Measurements from ENCODE around the gene TUBA3D.
"Not testable (repeated sequence)": the region's sequence is repeated elsewhere in the genome, so short reads cannot be mapped to it uniquely, and the experiment has no call there.

TUBA3D gene

DNA sequence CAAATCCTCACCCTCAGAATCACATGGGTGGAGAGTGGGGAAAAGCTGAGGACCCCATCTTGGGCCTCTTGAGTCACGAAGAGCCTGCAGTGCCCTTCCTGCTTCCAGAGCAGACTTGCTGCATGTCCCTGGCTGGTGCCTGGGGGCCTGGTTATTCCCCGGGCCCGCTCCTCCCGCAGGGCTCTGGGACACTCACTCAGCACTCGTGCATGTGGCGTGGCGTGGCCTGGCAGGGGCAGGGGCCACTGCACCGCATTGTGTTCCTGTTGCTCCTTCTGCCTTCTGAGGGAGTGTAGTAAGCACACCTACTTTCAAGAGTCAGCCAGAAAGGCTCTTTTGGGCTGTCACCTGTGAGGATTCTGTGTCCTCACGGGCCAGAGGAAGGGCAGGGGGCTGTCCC is 33.7 kb downstream of the TUBA3D start:
- Histone ChIP-seq H3K4me3 (no peak overlapping the region), H3K9ac (ENCODE audit: insufficient read length) (no peak overlapping the region), H3K27ac (no peak overlapping the region), H3K36me3 (ENCODE audit: insufficient read depth, low read length) (peaks cover 39% of the 10 kb centered on the region; the same call in 1 of the 2 replicates), H3K9me3 (ENCODE audit: low read depth, low read length) (no peaks in the 10 kb centered on the region)
- TF ChIP-seq POLR2AphosphoS5 (IDR thresholded peaks at IDR 0.05; ENCODE audit: borderline replicate concordance, low read depth, low read length) (no peak), EZH2 (IDR thresholded peaks at IDR 0.05) (no peak), FOXP2 (optimal IDR thresholded peaks at IDR 0.05; ENCODE audit: control extremely low read depth, extremely low read length, insufficient read depth) (no peak)
- no peak for DNase-seq (ENCODE audit: low read depth, low spot score)

DNA sequence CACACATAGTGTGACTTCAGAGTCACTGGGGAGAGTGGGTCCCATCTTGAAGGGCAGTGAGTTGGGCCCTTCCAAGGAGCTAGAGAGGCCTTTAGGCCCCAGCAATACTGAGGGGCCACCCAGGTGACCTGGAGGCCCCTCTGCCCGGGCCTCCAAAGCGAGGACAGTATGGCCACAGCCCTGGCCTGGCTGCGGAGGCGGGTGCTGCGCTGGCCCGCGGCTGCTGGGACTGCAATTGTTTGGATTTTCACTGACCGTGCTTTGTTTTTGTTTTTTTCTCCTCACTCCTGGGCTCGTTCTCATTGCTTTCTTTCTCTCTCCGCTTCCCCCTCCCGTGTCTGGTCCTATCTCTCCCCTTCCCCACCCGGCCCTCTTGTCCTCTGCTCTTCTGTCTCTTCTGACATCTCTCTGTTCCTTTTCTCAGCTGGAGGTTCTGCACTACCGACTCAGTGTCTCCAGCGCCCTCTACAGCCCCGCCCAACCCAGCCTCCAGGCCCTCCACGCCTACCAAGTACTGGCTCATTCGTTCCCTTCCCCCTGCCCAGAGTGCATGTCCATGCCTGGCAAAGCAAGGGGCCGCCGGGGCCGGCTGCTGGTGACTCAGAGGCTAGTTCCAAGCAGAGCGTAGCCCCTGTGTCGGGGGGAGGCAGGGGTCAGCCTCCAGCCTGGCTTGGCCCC is 35.5 kb downstream of the TUBA3D start:
- H3K9ac ChIP-seq (ENCODE audit: insufficient read length); DNase-seq (ENCODE audit: low read depth, low spot score); H3K4me3 ChIP-seq; H3K27ac ChIP-seq; H3K9me3 ChIP-seq (ENCODE audit: low read depth, low read length): not testable (repeated sequence)
- peaks cover 24% of the 10 kb centered on the region; the same call in 1 of the 2 replicates for H3K36me3 ChIP-seq (ENCODE audit: insufficient read depth, low read length)

DNA sequence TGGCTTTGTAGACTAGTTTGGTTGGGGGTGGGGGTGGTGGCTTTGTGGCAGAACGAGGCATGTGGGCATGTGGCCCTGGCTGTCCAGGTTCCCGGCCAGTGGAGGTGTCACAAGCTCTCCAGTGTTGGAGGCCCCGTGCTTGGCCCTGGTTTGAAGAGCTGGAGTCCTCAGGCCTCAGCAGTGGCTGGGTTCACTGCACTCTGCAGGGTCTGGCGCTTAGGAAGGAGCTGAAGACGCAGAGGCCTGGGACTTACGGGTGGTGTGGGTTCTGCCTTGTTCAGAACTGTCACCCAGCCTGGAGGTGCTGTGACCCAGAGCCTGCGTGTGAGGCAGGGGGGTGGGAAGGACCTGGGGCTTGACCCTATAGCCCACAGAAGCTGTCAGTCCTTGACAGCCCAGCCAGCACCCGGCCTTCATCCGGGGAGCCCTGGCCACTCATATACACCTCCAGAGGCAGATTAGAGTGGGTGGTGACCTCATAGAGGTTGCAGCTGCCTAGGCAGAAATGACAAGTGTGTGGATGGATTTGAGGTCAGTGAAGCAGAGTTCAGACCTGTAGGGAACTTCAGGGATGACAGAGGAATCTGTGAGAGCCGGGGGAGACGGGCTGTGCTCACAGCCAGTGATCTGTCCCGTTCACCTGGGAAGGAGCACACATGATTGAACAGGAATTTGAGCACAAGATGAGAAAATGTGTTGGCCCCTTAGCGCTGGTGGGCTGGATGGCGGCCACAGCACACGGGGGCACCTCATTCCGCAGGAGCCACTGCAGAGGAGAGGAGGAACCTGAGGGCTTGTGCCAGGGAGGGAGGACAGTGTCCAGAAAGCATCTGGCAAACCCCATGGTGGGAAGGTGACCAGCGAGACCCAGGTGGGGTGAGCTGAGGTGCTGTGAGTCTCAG is 36.3 kb downstream of the TUBA3D start:
- H3K36me3 ChIP-seq (ENCODE audit: insufficient read depth, low read length): peaks cover 16% of the 10 kb centered on the region; the same call in 1 of the 2 replicates
- H3K4me3 ChIP-seq; H3K9me3 ChIP-seq (ENCODE audit: low read depth, low read length): not testable (repeated sequence)

DNA sequence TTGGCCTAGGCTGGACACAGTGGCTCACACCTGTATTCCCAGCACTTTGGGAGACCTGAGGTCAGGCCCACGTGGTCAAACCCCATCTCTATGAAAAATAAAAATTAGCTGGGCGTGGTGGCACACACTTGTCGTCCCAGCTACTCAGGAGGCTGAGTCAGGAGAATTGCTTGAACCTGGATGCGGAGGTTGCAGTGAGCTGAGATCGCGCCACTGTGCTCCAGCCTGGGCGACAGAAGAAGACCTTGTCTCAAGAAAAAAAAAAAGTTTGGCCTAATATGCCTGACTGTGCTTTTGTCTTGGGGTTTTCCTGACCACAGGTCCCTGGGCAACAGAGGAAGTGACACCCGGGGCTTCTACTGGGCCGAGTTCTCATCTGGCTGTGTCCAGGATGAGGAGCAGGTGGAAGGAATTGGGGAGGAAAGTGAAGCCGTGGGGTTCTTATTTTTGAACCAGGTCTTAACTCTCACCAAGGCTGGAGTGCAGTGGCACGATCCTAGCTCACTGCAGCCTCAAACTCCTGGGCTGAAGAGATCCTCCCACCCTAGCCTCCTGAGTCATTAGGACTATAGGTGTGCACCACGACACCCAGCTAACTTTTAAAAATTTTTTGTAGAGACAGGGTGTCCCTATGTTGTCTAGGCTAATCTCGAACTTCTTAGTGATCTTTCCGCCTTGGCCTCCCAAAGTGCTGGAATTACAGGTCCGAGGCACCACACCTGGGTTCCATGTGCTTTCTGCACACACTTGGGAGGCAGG is 38.7 kb downstream of the TUBA3D start:
- not testable (repeated sequence) for H3K9me3 ChIP-seq (ENCODE audit: low read depth, low read length); H3K4me3 ChIP-seq; H3K27ac ChIP-seq; DNase-seq (ENCODE audit: low read depth, low spot score); H3K36me3 ChIP-seq (ENCODE audit: insufficient read depth, low read length); H3K9ac ChIP-seq (ENCODE audit: insufficient read length)

More for the DNA sequence above, 36.3 kb downstream of the TUBA3D start:
- not testable (repeated sequence) for H3K9ac ChIP-seq (ENCODE audit: insufficient read length); H3K27ac ChIP-seq; DNase-seq (ENCODE audit: low read depth, low spot score)

DNA sequence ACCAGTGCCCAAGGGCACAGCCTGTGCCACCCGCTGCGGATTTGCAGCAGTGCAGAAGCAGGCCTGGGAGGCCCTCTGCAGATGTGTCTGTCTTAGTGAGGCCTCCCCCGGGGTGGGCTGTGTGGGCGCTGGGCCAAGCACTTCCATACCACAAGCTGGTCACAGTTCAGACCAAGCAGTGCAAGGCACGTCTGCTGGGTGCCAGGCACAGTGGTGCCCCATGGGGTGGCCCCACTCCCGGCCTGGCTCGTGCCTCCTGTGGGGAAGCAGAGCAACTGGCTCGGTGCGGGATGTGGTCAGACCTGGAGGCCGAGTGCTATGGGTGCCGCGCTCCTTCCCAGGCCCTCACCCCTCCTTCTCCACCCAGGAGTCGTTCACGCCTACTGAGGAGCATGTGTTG is 39.3 kb downstream of the TUBA3D start:
- not testable (repeated sequence) for H3K36me3 ChIP-seq (ENCODE audit: insufficient read depth, low read length); H3K9me3 ChIP-seq (ENCODE audit: low read depth, low read length); H3K4me3 ChIP-seq; H3K9ac ChIP-seq (ENCODE audit: insufficient read length); DNase-seq (ENCODE audit: low read depth, low spot score); H3K27ac ChIP-seq

DNA sequence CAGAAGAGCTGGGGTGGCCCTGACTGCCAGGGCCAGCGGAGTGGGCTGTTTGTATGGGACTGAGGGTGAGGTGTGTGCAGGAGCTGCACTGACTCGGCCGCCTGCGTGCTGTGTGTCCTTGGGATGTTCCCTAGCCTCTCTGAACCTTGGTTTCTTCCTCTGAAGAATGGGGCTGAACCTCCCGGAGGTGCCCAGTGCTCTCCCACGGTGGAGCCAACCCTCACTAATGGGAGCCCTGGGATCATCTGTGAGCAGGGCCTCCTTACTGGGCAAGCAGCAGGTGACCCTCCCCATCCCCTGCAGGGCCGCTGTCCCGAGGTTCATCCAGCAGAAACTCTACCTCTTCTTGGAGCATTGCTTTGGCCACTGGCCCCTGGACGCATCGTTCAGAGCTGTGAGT is 40.1 kb downstream of the TUBA3D start:
- no peak overlapping the region for H3K9ac ChIP-seq (ENCODE audit: insufficient read length)
- no peaks in the 10 kb centered on the region for H3K9me3 ChIP-seq (ENCODE audit: low read depth, low read length)
- H3K4me3 ChIP-seq: no peak overlapping the region
- no peak overlapping the region for H3K27ac ChIP-seq
- DNase-seq (ENCODE audit: low read depth, low spot score): no peak
- peaks cover 8% of the 10 kb centered on the region; the same call in 1 of the 2 replicates for H3K36me3 ChIP-seq (ENCODE audit: insufficient read depth, low read length)
- TF ChIP-seq POLR2AphosphoS5 (IDR thresholded peaks at IDR 0.05; ENCODE audit: borderline replicate concordance, low read depth, low read length) (no peak), EZH2 (IDR thresholded peaks at IDR 0.05) (no peak), FOXP2 (optimal IDR thresholded peaks at IDR 0.05; ENCODE audit: control extremely low read depth, extremely low read length, insufficient read depth) (no peak)

DNA sequence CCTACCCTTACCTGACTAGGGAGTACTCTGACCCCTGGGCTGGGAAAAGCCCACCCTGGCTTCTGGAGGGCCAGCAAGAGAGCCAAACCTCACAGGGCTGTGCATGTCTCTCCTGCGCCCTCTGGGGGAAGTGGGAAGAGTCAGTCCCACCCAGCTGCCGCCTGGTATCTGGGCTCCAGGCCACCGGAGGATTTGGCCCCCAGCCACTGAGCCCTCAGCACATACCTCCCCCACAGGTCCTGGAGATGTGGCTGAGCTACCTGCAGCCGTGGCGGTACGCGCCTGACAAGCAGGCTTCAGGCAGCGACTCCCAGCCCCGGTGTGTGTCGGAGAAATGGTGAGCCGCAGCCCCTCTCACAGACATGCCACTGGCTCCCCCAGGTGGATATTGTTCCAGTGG is 40.7 kb downstream of the TUBA3D start:
- H3K4me3 ChIP-seq; H3K9ac ChIP-seq (ENCODE audit: insufficient read length); H3K36me3 ChIP-seq (ENCODE audit: insufficient read depth, low read length); H3K9me3 ChIP-seq (ENCODE audit: low read depth, low read length); DNase-seq (ENCODE audit: low read depth, low spot score); H3K27ac ChIP-seq: not testable (repeated sequence)

DNA sequence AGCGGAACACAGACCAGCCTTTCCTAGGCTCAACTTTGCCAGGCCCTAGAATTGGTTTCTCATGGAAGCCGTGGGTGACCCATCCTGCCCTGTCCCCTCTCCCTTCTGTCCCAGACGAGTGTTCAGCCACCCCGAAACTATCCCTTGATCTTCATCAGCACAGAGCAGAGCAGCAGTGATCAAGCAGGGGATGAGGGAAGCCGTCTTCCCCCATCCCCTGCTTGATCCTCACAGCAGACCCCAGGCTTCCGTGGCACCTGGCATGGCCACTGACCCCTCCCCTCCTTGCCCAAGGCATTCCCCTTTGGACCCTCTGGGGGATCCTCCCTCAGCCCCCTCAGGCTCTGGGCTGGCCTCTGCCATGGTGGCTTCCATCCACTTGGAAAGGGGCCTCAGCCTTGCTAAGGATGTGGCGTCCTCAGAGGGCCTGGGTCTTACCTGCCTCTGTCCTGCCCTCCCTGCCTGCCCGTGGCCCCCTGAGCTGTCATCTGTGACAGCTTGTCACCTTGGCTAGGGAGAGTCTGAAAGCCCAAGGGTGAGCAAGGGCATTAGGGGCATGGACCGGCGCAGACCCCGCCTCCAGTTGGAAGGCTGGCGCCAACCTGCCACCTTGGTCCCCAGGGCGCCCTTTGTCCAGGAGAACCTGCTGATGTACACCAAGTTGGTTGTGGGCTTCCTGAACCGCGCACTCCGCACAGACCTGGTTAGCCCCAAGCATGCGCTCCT is 41.4 kb downstream of the TUBA3D start:
- no peak for DNase-seq (ENCODE audit: low read depth, low spot score)
- Histone ChIP-seq H3K9me3 (ENCODE audit: low read depth, low read length) (no peaks in the 10 kb centered on the region), H3K4me3 (no peak overlapping the region), H3K9ac (ENCODE audit: insufficient read length) (no peak overlapping the region), H3K36me3 (ENCODE audit: insufficient read depth, low read length) (peaks cover 8% of the 10 kb centered on the region; the same call in 1 of the 2 replicates), H3K27ac (no peak overlapping the region)
- TF ChIP-seq FOXP2 (optimal IDR thresholded peaks at IDR 0.05; ENCODE audit: control extremely low read depth, extremely low read length, insufficient read depth) (no peak), EZH2 (IDR thresholded peaks at IDR 0.05) (no peak), POLR2AphosphoS5 (IDR thresholded peaks at IDR 0.05; ENCODE audit: borderline replicate concordance, low read depth, low read length) (no peak)

DNA sequence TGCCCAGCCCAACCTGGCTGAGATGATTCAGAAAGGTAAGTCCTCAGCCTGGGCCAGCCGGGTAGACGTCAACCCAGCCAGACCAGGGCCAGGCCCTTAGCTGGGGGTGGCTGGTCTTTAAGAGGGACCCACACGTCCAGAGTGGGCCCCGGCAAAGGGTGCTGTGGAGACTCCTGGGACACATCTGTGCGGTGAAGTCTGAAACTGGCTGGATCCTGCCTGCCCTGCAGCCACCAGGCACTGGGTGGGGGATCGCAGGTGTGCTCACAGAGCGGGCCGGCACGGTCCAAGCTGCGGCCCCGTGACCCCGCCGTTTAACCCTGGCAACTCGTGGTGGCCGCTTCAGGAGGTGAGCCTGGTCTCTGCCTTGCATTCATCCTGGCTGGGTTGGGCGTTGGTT is 41.9 kb downstream of the TUBA3D start:
- H3K36me3 ChIP-seq (ENCODE audit: insufficient read depth, low read length); H3K9me3 ChIP-seq (ENCODE audit: low read depth, low read length); DNase-seq (ENCODE audit: low read depth, low spot score); H3K4me3 ChIP-seq; H3K9ac ChIP-seq (ENCODE audit: insufficient read length); H3K27ac ChIP-seq: not testable (repeated sequence)

DNA sequence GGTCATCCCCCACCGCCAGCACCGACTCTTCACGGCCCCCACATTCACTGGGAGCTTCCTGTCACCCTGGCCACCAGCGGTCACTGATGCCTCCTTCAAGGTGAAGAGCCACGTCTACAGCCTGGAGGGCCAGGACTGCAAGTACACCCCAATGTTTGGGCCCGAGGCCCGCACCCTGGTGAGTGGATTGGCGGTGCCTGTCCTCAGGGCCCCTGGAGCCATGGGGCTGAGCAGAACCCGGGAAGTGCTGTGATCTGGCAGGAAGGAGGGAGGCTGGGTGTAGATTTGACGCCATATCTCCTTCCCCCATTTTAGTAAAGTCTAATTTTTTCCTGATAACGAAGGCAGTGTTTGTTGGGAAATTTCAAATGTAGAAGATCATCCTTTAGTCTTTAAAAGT is 42.6 kb downstream of the TUBA3D start:
- not testable (repeated sequence) for DNase-seq (ENCODE audit: low read depth, low spot score); H3K36me3 ChIP-seq (ENCODE audit: insufficient read depth, low read length)

More for the DNA sequence above, 42.6 kb downstream of the TUBA3D start:
- not testable (repeated sequence) for H3K9me3 ChIP-seq (ENCODE audit: low read depth, low read length); H3K27ac ChIP-seq; H3K4me3 ChIP-seq; H3K9ac ChIP-seq (ENCODE audit: insufficient read length)

All from SK-N-MC (cell line).